H9 (cell line): Measurements from ENCODE around the gene FBXO31. TPM values are rescaled to one million over a fixed set of nuclear protein-coding genes. Genes with fewer than 3 reads are reported as not detected.

Source experiments
- DNase-seq: peaks from one replicate; pipeline ENCODE4 v3.0.0-alpha.2; 2017
- H2AFZ ChIP-seq: one replicate; pipeline ENCODE4 v1.6.1; 2013; ENCODE audit warnings: mild to moderate bottlenecking, low read length, control low read depth, moderate library complexity
- H2AK5ac ChIP-seq: 2 replicates; pipeline ENCODE4 v1.6.1; 2013; ENCODE audit warnings: low read length, control low read depth, mixed read lengths; ENCODE audit not compliant: insufficient read length
- H2BK120ac ChIP-seq: one replicate; pipeline ENCODE4 v1.6.1; 2013; ENCODE audit warnings: low read depth, mild to moderate bottlenecking, low read length, control low read depth, inconsistent platforms; ENCODE audit not compliant: poor library complexity, severe bottlenecking
- H2BK12ac ChIP-seq: 2 replicates; pipeline ENCODE4 v1.6.1; 2013; ENCODE audit warnings: low read length, control low read depth, mixed read lengths, low read depth; ENCODE audit not compliant: insufficient read length
- H2BK15ac ChIP-seq: 2 replicates; pipeline ENCODE4 v1.6.1; 2013; ENCODE audit warnings: low read depth, low read length, control low read depth
- H2BK20ac ChIP-seq: one replicate; pipeline ENCODE4 v1.6.1; 2013; ENCODE audit warnings: low read depth, mild to moderate bottlenecking, low read length, control low read depth, inconsistent platforms; ENCODE audit not compliant: poor library complexity, severe bottlenecking
- H2BK5ac ChIP-seq: 2 replicates; pipeline ENCODE4 v1.6.1; 2013; ENCODE audit warnings: low read length, control low read depth, mixed read lengths; ENCODE audit not compliant: insufficient read length
- H3K14ac ChIP-seq: 2 replicates; pipeline ENCODE4 v1.6.1; 2013; ENCODE audit warnings: low read length, control low read depth; ENCODE audit not compliant: insufficient read depth
- H3K18ac ChIP-seq: 2 replicates; pipeline ENCODE4 v1.6.1; 2013; ENCODE audit warnings: low read depth, mild to moderate bottlenecking, mixed read lengths, low read length, control low read depth; ENCODE audit not compliant: insufficient read length
- H3K23ac ChIP-seq: 2 replicates; pipeline ENCODE4 v1.6.1; 2013; ENCODE audit warnings: low read length, control low read depth, mixed read lengths, low read depth; ENCODE audit not compliant: insufficient read length
- H3K23me2 ChIP-seq: 2 replicates; pipeline ENCODE4 v1.6.1; 2013; ENCODE audit warnings: low read depth, mild to moderate bottlenecking, mixed read lengths, low read length, control low read depth; ENCODE audit not compliant: insufficient read length, poor library complexity, severe bottlenecking
- H3K27ac ChIP-seq: 2 replicates; pipeline ENCODE4 v1.5.1; 2013; ENCODE audit warnings: low read length, control low read depth, mixed read lengths, low read depth; ENCODE audit not compliant: insufficient read length
- H3K27me3 ChIP-seq: 2 replicates; pipeline ENCODE4 v1.6.1; 2013; ENCODE audit warnings: low read length, control low read depth, inconsistent platforms; ENCODE audit not compliant: insufficient read depth
- H3K4ac ChIP-seq: 2 replicates; pipeline ENCODE4 v1.6.1; 2013; ENCODE audit warnings: low read depth, mild to moderate bottlenecking, control low read depth, inconsistent platforms, low read length, moderate library complexity
- H3K4me1 ChIP-seq: 2 replicates; pipeline ENCODE4 v1.6.1; 2013; ENCODE audit warnings: low read length, control low read depth, inconsistent platforms; ENCODE audit not compliant: insufficient read depth
- H3K4me2 ChIP-seq: 2 replicates; pipeline ENCODE4 v1.6.1; 2013; ENCODE audit warnings: low read length, control low read depth, mixed read lengths; ENCODE audit not compliant: insufficient read length, insufficient read depth
- H3K56ac ChIP-seq: 2 replicates; pipeline ENCODE4 v1.6.1; 2013; ENCODE audit warnings: low read depth, mild to moderate bottlenecking, mixed read lengths, low read length, control low read depth; ENCODE audit not compliant: insufficient read length
- H3K79me1 ChIP-seq: 2 replicates; pipeline ENCODE4 v1.6.1; 2013; ENCODE audit warnings: low read depth, mild to moderate bottlenecking, moderate library complexity, low read length, control low read depth, inconsistent platforms; ENCODE audit not compliant: insufficient read depth, poor library complexity, severe bottlenecking
- H3K79me2 ChIP-seq: 2 replicates; pipeline ENCODE4 v1.6.1; 2013; ENCODE audit warnings: low read length, control low read depth, inconsistent platforms; ENCODE audit not compliant: insufficient read depth
- H3K9ac ChIP-seq: 2 replicates; pipeline ENCODE4 v1.6.1; 2013; ENCODE audit warnings: low read length, control low read depth, mixed read lengths; ENCODE audit not compliant: insufficient read length; ENCODE audit errors: extremely low read depth
- H3K9me3 ChIP-seq: one replicate; pipeline ENCODE4 v1.6.1; 2013; ENCODE audit warnings: low read depth, low read length, inconsistent platforms; ENCODE audit not compliant: control insufficient read depth
- H3T11ph ChIP-seq: one replicate; pipeline ENCODE4 v1.6.1; 2013; ENCODE audit warnings: mild to moderate bottlenecking, low read length, control low read depth, inconsistent platforms
- H4K20me1 ChIP-seq: one replicate; pipeline ENCODE4 v1.6.1; 2013; ENCODE audit not compliant: control insufficient read depth, insufficient read length, insufficient read depth
- H4K5ac ChIP-seq: 2 replicates; pipeline ENCODE4 v1.6.1; 2013; ENCODE audit warnings: low read depth, mild to moderate bottlenecking, mixed read lengths, low read length, control low read depth; ENCODE audit not compliant: insufficient read length
- H4K8ac ChIP-seq: replicated peaks from 2 replicates; pipeline ENCODE4 v1.6.1; 2013; ENCODE audit warnings: low read length, control low read depth, mixed read lengths, low read depth; ENCODE audit not compliant: insufficient read length
- H4K91ac ChIP-seq: 2 replicates; pipeline ENCODE4 v1.6.1; 2013; ENCODE audit warnings: low read depth, mild to moderate bottlenecking, moderate library complexity, mixed read lengths, low read length, control low read depth; ENCODE audit not compliant: insufficient read length
- H3K27ac Mint-ChIP-seq, 3 experiments: 2 replicates in 2 of 3; 3 replicates in 1 of 3; pipeline ENCODE4 v1.8.0; 2020 to 2021; ENCODE audit warnings: mixed read lengths in 3 of 3, mild to moderate bottlenecking in 1 of 3, moderate library complexity in 1 of 3
- H3K27me3 Mint-ChIP-seq: 2 replicates; pipeline ENCODE4 v1.8.0; 2021; ENCODE audit warnings: low read depth, mild to moderate bottlenecking, moderate library complexity, mixed read lengths
- H3K36me3 Mint-ChIP-seq, 3 experiments: 2 replicates in 2 of 3; 3 replicates in 1 of 3; pipeline ENCODE4 v1.8.0; 2020 to 2021; ENCODE audit warnings: low read depth in 3 of 3, mixed read lengths in 3 of 3; ENCODE audit not compliant: insufficient read depth in 1 of 3
- H3K4me1 Mint-ChIP-seq, 2 experiments: 2 replicates each; pipeline ENCODE4 v1.8.0; 2020; ENCODE audit warnings: mixed read lengths in 2 of 2
- H3K4me3 Mint-ChIP-seq, 2 experiments: 2 replicates in 1 of 2; 3 replicates in 1 of 2; pipeline ENCODE4 v1.8.0; 2020 to 2021; ENCODE audit warnings: mild to moderate bottlenecking in 2 of 2, mixed read lengths in 2 of 2, moderate library complexity in 1 of 2
- H3K9me3 Mint-ChIP-seq, 2 experiments: 2 replicates in 1 of 2; 3 replicates in 1 of 2; pipeline ENCODE4 v1.8.0; 2020; ENCODE audit warnings: mild to moderate bottlenecking in 2 of 2, mixed read lengths in 2 of 2, moderate library complexity in 1 of 2
- WGBS: extraction: QIAGEN DNeasy Blood & Tissue Kit; methylation state at CpG from one replicate; pipeline ENCODE4 v1.1.7; 2013; ENCODE audit warnings: missing lambda C conversion rate, low lambda C conversion rate, mixed read lengths; ENCODE audit not compliant: insufficient read length; ENCODE audit errors: extremely low coverage; 5-methylcytosine and 5-hydroxymethylcytosine counted together
- total RNA-seq: library from RNA; stranded (reverse); gene quantifications from 2 replicates; pipeline ENCODE4 v1.2.1, GENCODE V29; 2021
- TF ChIP-seq, protein P1 (sequence below): fragments of 200-600 bp; sonication (generic); conservative IDR thresholded peaks from 3 replicates; pipeline ENCODE4 v1.8.0; 2021; ENCODE audit warnings: antibody characterized with exemption, mild to moderate bottlenecking

FBXO31 gene
- total RNA-seq, 1 experiment from 2014 or later, result 24.2 TPM

GRCh38 chr16:87410968-87411367 lies 27.4 kb upstream of the FBXO31 start:
- Histone ChIP-seq H2AK5ac (no peak overlapping the region), H3T11ph (no peak overlapping the region), H3K79me1 (no peaks in the 10 kb centered on the region), H3K27me3 (no peaks in the 10 kb centered on the region), H2BK5ac (no peak overlapping the region), H2BK120ac (no peak overlapping the region), H3K4me2 (no peak overlapping the region), H4K8ac (no peak overlapping the region), H3K18ac (no peak overlapping the region), H3K9me3 (no peaks in the 10 kb centered on the region), H4K5ac (no peak overlapping the region), H3K9ac (no peak overlapping the region), H3K56ac (no peak overlapping the region), H3K14ac (no peak overlapping the region), H3K23me2 (no peaks in the 10 kb centered on the region), H4K20me1 (no peaks in the 10 kb centered on the region), H4K91ac (no peak overlapping the region), H2BK20ac (no peak overlapping the region), H2AFZ (no peak overlapping the region), H3K23ac (no peak overlapping the region), H3K4me1 (no peaks in the 10 kb centered on the region), H2BK12ac (no peak overlapping the region), H3K79me2 (no peaks in the 10 kb centered on the region), H3K27ac (no peak overlapping the region), H2BK15ac (no peak overlapping the region), H3K4ac (no peak overlapping the region)
- no peaks in the 10 kb centered on the region for H3K9me3 Mint-ChIP-seq
- H3K36me3 Mint-ChIP-seq, result peaks cover 27 to 73% (median 69%) of the 10 kb centered on the region in 3 experiments; a peak in 6 of 7 replicates
- no peaks in the 10 kb centered on the region for H3K27me3 Mint-ChIP-seq
- no peaks in the 10 kb centered on the region; a peak in 1 of 4 replicates for H3K4me1 Mint-ChIP-seq
- TF ChIP-seq, protein P1, sequence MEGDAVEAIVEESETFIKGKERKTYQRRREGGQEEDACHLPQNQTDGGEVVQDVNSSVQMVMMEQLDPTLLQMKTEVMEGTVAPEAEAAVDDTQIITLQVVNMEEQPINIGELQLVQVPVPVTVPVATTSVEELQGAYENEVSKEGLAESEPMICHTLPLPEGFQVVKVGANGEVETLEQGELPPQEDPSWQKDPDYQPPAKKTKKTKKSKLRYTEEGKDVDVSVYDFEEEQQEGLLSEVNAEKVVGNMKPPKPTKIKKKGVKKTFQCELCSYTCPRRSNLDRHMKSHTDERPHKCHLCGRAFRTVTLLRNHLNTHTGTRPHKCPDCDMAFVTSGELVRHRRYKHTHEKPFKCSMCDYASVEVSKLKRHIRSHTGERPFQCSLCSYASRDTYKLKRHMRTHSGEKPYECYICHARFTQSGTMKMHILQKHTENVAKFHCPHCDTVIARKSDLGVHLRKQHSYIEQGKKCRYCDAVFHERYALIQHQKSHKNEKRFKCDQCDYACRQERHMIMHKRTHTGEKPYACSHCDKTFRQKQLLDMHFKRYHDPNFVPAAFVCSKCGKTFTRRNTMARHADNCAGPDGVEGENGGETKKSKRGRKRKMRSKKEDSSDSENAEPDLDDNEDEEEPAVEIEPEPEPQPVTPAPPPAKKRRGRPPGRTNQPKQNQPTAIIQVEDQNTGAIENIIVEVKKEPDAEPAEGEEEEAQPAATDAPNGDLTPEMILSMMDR, result peak; percentile 41; the same call in 2 of the 3 replicates
- DNase-seq, result no peak
- no peak overlapping the region for H3K4me3 Mint-ChIP-seq
- H3K27ac Mint-ChIP-seq, result peak overlapping the region in 2 of 3 experiments; percentile 23 to 32; a peak in 4 of 7 replicates
- no CpG with 5 or more reads among the region's 14 CpGs for WGBS
